Neural cell (in vitro differentiated cells): Measurements from ENCODE around the gene RTN4R. TPM values are rescaled to one million over a fixed set of nuclear protein-coding genes. Genes with fewer than 3 reads are reported as not detected.
A peak's percentile ranks its signal among the peaks of the same experiment; 100 is the strongest.

Experiments used
- H2AFZ ChIP-seq: fragments of 200-600, 300-800 bp; sonication (generic), shearing (Covaris generic); 2 replicates; pipeline ENCODE4 v1.6.0; 2014; ENCODE audit warnings: low read depth, mild to moderate bottlenecking, antibody characterized with exemption, low read length, moderate library complexity
- H3F3A ChIP-seq: fragments of 200-600 bp; shearing (Covaris generic); 2 replicates; pipeline ENCODE4 v1.6.1; 2016; ENCODE audit warnings: mild to moderate bottlenecking, moderate library complexity, mixed read lengths, antibody characterized with exemption, low read length; ENCODE audit not compliant: insufficient read depth, poor library complexity, severe bottlenecking
- H3K27ac ChIP-seq: fragments of 200-600, 300-800 bp; sonication (generic), shearing (Covaris generic); 2 replicates; pipeline ENCODE4 v1.5.1; 2014; ENCODE audit warnings: mild to moderate bottlenecking, low read length, moderate library complexity
- H3K27me3 ChIP-seq: fragments of 300-800, 200-600 bp; sonication (generic), shearing (Covaris generic); 2 replicates; pipeline ENCODE4 v1.6.0; 2014; ENCODE audit warnings: mild to moderate bottlenecking, low read depth, low read length, moderate library complexity; ENCODE audit not compliant: insufficient read depth
- H3K36me3 ChIP-seq: fragments of 300-800, 200-600 bp; sonication (generic), shearing (Covaris generic); 2 replicates; pipeline ENCODE4 v1.5.1; 2014; ENCODE audit warnings: mild to moderate bottlenecking, antibody characterized with exemption, low read length, moderate library complexity; ENCODE audit not compliant: insufficient read depth
- H3K4me2 ChIP-seq: fragments of 300-800, 200-600 bp; sonication (generic), shearing (Covaris generic); 2 replicates; pipeline ENCODE4 v1.6.0; 2014; ENCODE audit warnings: mild to moderate bottlenecking, low read length
- H3K4me3 ChIP-seq: fragments of 300-800, 200-600 bp; sonication (generic), shearing (Covaris generic); 2 replicates; pipeline ENCODE4 v1.5.1; 2014; ENCODE audit warnings: mild to moderate bottlenecking, low read length, moderate library complexity
- H3K79me2 ChIP-seq: fragments of 200-600 bp; shearing (Covaris generic); replicated peaks from 2 replicates; pipeline ENCODE4 v1.6.0; 2014; ENCODE audit warnings: mild to moderate bottlenecking, low read length, moderate library complexity; ENCODE audit not compliant: insufficient read depth
- H3K9ac ChIP-seq: fragments of 300-800, 200-600 bp; sonication (generic), shearing (Covaris generic); 2 replicates; pipeline ENCODE4 v1.6.1; 2016; ENCODE audit warnings: mild to moderate bottlenecking, low read length, mixed read lengths
- H3K9me2 ChIP-seq: fragments of 200-600 bp; shearing (Covaris generic); 2 replicates; pipeline ENCODE4 v1.6.1; 2016; ENCODE audit warnings: mild to moderate bottlenecking, low read length, mixed read lengths; ENCODE audit not compliant: insufficient read depth
- H3K9me3 ChIP-seq: fragments of 200-600, 300-800 bp; sonication (generic), shearing (Covaris generic); 2 replicates; pipeline ENCODE4 v1.6.1; 2016; ENCODE audit warnings: mild to moderate bottlenecking, mixed run types, low read length, moderate library complexity, mixed read lengths
- H4K20me1 ChIP-seq: fragments of 200-600 bp; shearing (Covaris generic); 2 replicates; pipeline ENCODE4 v1.6.1; 2016; ENCODE audit warnings: mild to moderate bottlenecking, mixed run types; ENCODE audit not compliant: insufficient read depth
- EP300 ChIP-seq: fragments of 450-650 bp; conservative IDR thresholded peaks from 2 replicates; pipeline ENCODE4 v1.6.1; 2014; ENCODE audit warnings: antibody characterized with exemption, mild to moderate bottlenecking, moderate library complexity; ENCODE audit not compliant: poor library complexity, severe bottlenecking
- EZH2 ChIP-seq: fragments of 200-600, 300-800 bp; shearing (Covaris generic), sonication (generic); IDR thresholded peaks from 2 replicates; pipeline ENCODE4 v1.6.1; 2014; ENCODE audit warnings: antibody characterized with exemption, low read length, borderline replicate concordance, mild to moderate bottlenecking; ENCODE audit not compliant: insufficient read depth, poor library complexity, severe bottlenecking
- MXI1 ChIP-seq: fragments of 450-650 bp; conservative IDR thresholded peaks from 2 replicates; pipeline ENCODE4 v1.6.1; 2014; ENCODE audit warnings: antibody characterized with exemption, mild to moderate bottlenecking; ENCODE audit not compliant: poor library complexity, severe bottlenecking
- POLR2AphosphoS5 ChIP-seq: IDR thresholded peaks from 2 replicates; pipeline ENCODE4 v1.6.1; 2012
- RAD21 ChIP-seq: fragments of 450-650 bp; conservative IDR thresholded peaks from 2 replicates; pipeline ENCODE4 v1.6.1; 2014; ENCODE audit warnings: antibody characterized with exemption, mild to moderate bottlenecking, moderate library complexity
- SMC3 ChIP-seq: fragments of 450-650 bp; conservative IDR thresholded peaks from 2 replicates; pipeline ENCODE4 v1.6.1; 2014; ENCODE audit warnings: antibody characterized with exemption, mild to moderate bottlenecking, moderate library complexity; ENCODE audit not compliant: poor library complexity
- TAF1 ChIP-seq: IDR thresholded peaks from 2 replicates; pipeline ENCODE4 v1.6.1; 2012; ENCODE audit warnings: low read depth
- polyA plus RNA-seq: library from polyadenylated mRNA; depleted of rRNA; stranded (reverse); fragments of >200 nt; gene quantifications from 2 replicates; pipeline ENCODE4 v1.2.3, GENCODE V29; 2014
- TF ChIP-seq, protein P1 (sequence below): IDR thresholded peaks from 2 replicates; pipeline ENCODE4 v1.6.1; 2012; ENCODE audit warnings: borderline replicate concordance
- TF ChIP-seq, protein P2 (sequence below): fragments of 450-650 bp; IDR thresholded peaks from 2 replicates; pipeline ENCODE4 v1.5.1; 2014; ENCODE audit warnings: antibody characterized with exemption, mild to moderate bottlenecking, moderate library complexity; ENCODE audit not compliant: poor library complexity, severe bottlenecking

The RTN4R gene
- polyA plus RNA-seq, 1 donor from 2014 or later: 13.6 TPM

DNA sequence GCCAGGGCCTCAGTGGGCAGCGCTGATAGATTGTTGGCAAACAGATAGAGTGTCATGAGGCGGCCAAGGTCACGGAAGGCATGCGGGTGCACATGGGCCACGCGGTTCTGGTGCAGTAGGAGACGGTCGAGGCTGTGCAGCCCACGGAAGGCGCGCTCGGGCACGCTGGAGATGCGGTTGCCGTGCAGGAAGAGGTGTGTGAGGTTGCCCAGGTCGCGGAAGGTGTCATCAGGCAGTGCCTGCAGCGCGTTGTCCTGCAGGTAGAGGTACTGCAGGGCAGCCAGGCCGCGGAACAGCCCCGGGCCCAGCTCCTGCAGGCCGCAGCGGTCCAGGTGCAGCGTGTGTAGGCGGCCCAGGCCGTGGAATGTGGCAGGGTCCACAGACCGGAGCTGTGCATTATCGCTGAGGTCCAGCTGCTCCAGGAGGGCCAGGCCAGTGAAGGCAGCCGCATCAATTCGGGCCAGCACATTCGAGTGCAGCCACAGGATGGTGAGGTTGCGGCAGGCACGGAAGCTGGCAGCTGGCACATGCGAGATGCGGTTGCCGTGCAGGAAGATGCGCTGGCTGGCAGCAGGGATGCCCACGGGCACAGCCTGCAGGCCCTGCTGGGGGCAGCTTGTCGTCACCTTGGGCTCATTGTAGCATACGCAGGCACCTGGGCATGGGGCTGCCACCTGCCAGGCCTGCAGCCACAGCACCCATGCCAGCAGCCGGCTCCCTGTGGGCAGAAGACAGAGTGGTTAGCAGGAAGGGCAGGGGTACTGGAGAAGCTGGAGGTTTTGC is 25.5 kb downstream of the RTN4R start:
- H3K4me3 ChIP-seq: no peak overlapping the region
- H3K36me3 ChIP-seq: no peaks in the 10 kb centered on the region
- H3K27ac ChIP-seq: peak overlapping the region; percentile 70
- no peaks in the 10 kb centered on the region for H3K9me2 ChIP-seq
- no peaks in the 10 kb centered on the region for H3K9me3 ChIP-seq
- H2AFZ ChIP-seq: no peak overlapping the region
- no peak overlapping the region for H3K4me2 ChIP-seq
- TF ChIP-seq EZH2 (no peak), SMC3 (no peak), EP300 (no peak), MXI1 (no peak), TAF1 (no peak), RAD21 (no peak), POLR2AphosphoS5 (no peak)
- TF ChIP-seq, protein P1, sequence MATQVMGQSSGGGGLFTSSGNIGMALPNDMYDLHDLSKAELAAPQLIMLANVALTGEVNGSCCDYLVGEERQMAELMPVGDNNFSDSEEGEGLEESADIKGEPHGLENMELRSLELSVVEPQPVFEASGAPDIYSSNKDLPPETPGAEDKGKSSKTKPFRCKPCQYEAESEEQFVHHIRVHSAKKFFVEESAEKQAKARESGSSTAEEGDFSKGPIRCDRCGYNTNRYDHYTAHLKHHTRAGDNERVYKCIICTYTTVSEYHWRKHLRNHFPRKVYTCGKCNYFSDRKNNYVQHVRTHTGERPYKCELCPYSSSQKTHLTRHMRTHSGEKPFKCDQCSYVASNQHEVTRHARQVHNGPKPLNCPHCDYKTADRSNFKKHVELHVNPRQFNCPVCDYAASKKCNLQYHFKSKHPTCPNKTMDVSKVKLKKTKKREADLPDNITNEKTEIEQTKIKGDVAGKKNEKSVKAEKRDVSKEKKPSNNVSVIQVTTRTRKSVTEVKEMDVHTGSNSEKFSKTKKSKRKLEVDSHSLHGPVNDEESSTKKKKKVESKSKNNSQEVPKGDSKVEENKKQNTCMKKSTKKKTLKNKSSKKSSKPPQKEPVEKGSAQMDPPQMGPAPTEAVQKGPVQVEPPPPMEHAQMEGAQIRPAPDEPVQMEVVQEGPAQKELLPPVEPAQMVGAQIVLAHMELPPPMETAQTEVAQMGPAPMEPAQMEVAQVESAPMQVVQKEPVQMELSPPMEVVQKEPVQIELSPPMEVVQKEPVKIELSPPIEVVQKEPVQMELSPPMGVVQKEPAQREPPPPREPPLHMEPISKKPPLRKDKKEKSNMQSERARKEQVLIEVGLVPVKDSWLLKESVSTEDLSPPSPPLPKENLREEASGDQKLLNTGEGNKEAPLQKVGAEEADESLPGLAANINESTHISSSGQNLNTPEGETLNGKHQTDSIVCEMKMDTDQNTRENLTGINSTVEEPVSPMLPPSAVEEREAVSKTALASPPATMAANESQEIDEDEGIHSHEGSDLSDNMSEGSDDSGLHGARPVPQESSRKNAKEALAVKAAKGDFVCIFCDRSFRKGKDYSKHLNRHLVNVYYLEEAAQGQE: no peak
- TF ChIP-seq, protein P2, sequence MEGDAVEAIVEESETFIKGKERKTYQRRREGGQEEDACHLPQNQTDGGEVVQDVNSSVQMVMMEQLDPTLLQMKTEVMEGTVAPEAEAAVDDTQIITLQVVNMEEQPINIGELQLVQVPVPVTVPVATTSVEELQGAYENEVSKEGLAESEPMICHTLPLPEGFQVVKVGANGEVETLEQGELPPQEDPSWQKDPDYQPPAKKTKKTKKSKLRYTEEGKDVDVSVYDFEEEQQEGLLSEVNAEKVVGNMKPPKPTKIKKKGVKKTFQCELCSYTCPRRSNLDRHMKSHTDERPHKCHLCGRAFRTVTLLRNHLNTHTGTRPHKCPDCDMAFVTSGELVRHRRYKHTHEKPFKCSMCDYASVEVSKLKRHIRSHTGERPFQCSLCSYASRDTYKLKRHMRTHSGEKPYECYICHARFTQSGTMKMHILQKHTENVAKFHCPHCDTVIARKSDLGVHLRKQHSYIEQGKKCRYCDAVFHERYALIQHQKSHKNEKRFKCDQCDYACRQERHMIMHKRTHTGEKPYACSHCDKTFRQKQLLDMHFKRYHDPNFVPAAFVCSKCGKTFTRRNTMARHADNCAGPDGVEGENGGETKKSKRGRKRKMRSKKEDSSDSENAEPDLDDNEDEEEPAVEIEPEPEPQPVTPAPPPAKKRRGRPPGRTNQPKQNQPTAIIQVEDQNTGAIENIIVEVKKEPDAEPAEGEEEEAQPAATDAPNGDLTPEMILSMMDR: no peak
- H3K9ac ChIP-seq: no peak overlapping the region
- H3F3A ChIP-seq: no peaks in the 10 kb centered on the region
- H3K27me3 ChIP-seq: no peaks in the 10 kb centered on the region
- H3K79me2 ChIP-seq: no peaks in the 10 kb centered on the region
- no peaks in the 10 kb centered on the region for H4K20me1 ChIP-seq

DNA sequence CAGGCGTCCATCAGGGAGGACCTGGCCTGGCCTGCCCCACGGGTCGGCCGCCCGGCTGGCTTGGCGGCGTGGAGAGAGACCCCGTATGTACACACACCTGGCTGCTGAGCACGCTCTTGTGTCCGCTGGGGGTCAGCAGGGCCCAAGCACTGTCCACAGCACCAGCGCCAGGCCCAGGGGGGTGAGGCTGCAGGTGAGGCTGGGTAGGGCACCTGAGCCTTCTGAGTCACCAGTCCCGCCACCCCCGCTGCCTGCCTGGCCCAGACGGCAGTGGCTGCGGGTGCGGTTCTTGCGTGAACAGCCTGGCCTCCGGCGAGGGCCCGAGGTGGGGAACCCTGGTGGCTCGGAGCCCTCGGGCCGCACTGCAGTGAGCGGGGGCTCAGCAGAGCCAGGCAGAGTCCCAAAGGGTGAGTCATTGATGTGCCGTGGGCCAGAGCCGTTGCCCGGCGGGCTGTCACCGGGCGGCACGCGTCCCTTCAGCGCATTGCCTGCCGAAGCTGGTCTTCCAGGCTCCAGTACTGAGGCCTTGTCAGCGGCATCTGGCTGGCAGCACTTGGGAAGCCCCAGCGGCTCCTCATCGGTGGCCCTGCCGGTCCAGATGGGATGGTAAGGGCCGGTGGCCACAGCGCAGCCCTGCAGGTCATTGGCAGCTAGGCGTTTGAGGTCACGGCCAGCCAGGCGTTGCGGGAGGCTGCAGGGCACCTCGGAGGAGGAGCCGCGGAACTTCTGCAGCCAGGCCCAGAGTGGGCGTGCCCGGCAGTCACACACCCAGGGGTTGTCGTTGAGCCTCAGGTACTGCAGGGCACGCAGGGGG is 26.3 kb downstream of the RTN4R start:
- Histone ChIP-seq H3K27ac (no peak overlapping the region), H3K79me2 (no peaks in the 10 kb centered on the region), H4K20me1 (no peaks in the 10 kb centered on the region), H3K27me3 (no peaks in the 10 kb centered on the region), H3F3A (no peaks in the 10 kb centered on the region), H3K4me3 (no peak overlapping the region), H3K9me2 (no peaks in the 10 kb centered on the region), H3K9ac (no peak overlapping the region), H3K36me3 (no peaks in the 10 kb centered on the region), H3K9me3 (no peaks in the 10 kb centered on the region), H2AFZ (no peak overlapping the region), H3K4me2 (no peak overlapping the region)
- no peak for TF ChIP-seq EZH2
- TF ChIP-seq RAD21: no peak
- TF ChIP-seq, protein P1: no peak
- TF ChIP-seq, protein P2: no peak
- no peak for TF ChIP-seq MXI1
- no peak for TF ChIP-seq TAF1
- TF ChIP-seq EP300: no peak
- no peak for TF ChIP-seq SMC3
